SH-SY5Y (cell line): ENCODE measurements around the gene RPL5.

Experiments used
- GATA2 ChIP-seq: IDR thresholded peaks from 2 replicates; pipeline ENCODE4 v1.6.1; 2011; ENCODE audit warnings: mild to moderate bottlenecking, low read depth, low read length
- GATA3 ChIP-seq: IDR thresholded peaks from 2 replicates; pipeline ENCODE4 v1.6.1; 2011; ENCODE audit warnings: low read depth, mild to moderate bottlenecking, low read length, moderate library complexity

DNA sequence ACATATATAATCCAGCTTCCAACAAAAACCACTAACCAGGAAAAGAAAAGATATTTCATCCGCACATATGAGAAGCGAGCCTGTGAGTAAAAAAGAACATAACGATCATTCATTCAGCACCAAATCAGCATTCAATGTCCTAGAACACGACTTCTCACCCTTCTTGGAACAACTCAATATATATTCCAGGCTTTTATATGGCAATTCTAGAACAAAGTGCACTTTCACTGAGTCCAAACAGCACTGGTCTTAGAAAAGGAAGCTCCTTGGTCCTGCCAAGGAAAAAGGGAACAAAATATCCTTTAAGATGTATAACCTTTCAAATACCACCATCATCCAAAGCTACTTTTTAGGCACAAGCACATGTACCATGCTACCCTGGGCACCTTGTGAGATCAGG is 44.5 kb downstream of the RPL5 start:
- TF ChIP-seq GATA2 (no peak), GATA3 (no peak)
